ENCODE results near the gene ZNF716.
"Not testable (repeated sequence)": the region's sequence is repeated elsewhere in the genome, so short reads cannot be mapped to it uniquely, and the experiment has no call there.

The ZNF716 gene

DNA sequence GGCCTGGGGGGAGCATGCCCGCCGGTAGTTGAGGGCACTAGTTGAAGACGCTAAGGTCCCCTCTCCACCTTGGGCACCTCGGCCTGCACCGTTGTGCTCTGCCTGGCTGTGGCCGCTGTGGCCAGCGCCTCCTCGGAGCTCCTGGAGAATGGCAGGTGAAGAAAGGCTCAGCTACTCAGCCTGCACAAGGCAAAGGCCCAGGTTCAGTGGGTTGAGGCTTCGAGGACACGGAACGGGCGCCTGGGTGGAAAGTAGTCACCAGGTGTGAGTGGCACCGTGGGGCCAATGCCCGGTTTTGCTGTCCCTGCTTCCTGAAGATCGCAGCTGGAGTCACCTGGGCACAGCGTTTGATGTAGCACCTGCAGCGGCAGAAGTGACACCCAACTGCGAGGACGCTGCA, 12.4 kb upstream of the ZNF716 start:
- no peak overlapping the region for H3K4ac ChIP-seq (ENCODE audit: low read length)
- no peak overlapping the region for H2BK12ac ChIP-seq (ENCODE audit: low read length)
- WGBS, 2 donors (ENCODE audit: extremely low coverage in 2 of 2, insufficient read length in 2 of 2, insufficient replicate concordance in 1 of 2), result no CpG with 5 or more reads among the region's 19 CpGs
- H3K23ac ChIP-seq (ENCODE audit: low read depth, low read length, poor library complexity), result no peak overlapping the region
- no peak overlapping the region for H2AK5ac ChIP-seq (ENCODE audit: low read depth, low read length)
- H3K14ac ChIP-seq (ENCODE audit: low read length), result no peak overlapping the region
- no peaks in the 10 kb centered on the region for H3K36me3 ChIP-seq (replicated peaks in 1 of 2; ENCODE audit: control insufficient read depth in 2 of 2, insufficient read depth in 2 of 2, low read length in 2 of 2)
- H3K18ac ChIP-seq (ENCODE audit: low read length), result no peak overlapping the region
- no peak overlapping the region for H2AFZ ChIP-seq (ENCODE audit: low read length)
- no peak overlapping the region for H3K4me2 ChIP-seq (ENCODE audit: insufficient read depth, low read length, poor library complexity, severe bottlenecking)
- H3K27ac ChIP-seq (replicated peaks; ENCODE audit: low read length), result no peak overlapping the region
- no peak overlapping the region for H2BK15ac ChIP-seq (ENCODE audit: low read length)
- no peaks in the 10 kb centered on the region for H3K79me1 ChIP-seq (ENCODE audit: low read depth, low read length)
- no peak overlapping the region for H3K4me3 ChIP-seq (ENCODE audit: low read length in 2 of 2)
- H3K27me3 ChIP-seq (ENCODE audit: control insufficient read depth in 3 of 3, insufficient read depth in 3 of 3, low read depth in 1 of 3, low read length in 3 of 3), result no peaks in the 10 kb centered on the region
- DNase-seq (ENCODE audit: low spot score), result no peak
- H3K9ac ChIP-seq (ENCODE audit: low read depth, low read length, poor library complexity), result no peak overlapping the region
- no peaks in the 10 kb centered on the region for H3K4me1 ChIP-seq (ENCODE audit: control insufficient read depth in 2 of 2, insufficient read depth in 1 of 2, low read depth in 1 of 2, low read length in 2 of 2)
- no peak overlapping the region for H4K91ac ChIP-seq (ENCODE audit: low read depth, low read length, poor library complexity)
- H2BK120ac ChIP-seq (ENCODE audit: low read depth, low read length), result no peak overlapping the region
- peaks cover 0 to 37% of the 10 kb centered on the region in 2 donors for H3K9me3 ChIP-seq (replicated peaks in 1 of 2; ENCODE audit: control insufficient read depth in 2 of 2, insufficient read depth in 1 of 2, low read depth in 1 of 2, low read length in 2 of 2)
- H2BK5ac ChIP-seq (ENCODE audit: low read length), result no peak overlapping the region
- H4K8ac ChIP-seq (ENCODE audit: low read depth, low read length), result no peak overlapping the region

GRCh38 chr7:57438244-57438643, 11.7 kb upstream of the ZNF716 start:
- Histone ChIP-seq H3K14ac (ENCODE audit: low read length) (no peak overlapping the region), H2BK12ac (ENCODE audit: low read length) (no peak overlapping the region), H2BK120ac (ENCODE audit: low read depth, low read length) (no peak overlapping the region), H3K9me3 (replicated peaks in 1 of 2; ENCODE audit: control insufficient read depth in 2 of 2, insufficient read depth in 1 of 2, low read depth in 1 of 2, low read length in 2 of 2) (peaks cover 0 to 35% of the 10 kb centered on the region in 2 donors), H3K23ac (ENCODE audit: low read depth, low read length, poor library complexity) (no peak overlapping the region), H3K18ac (ENCODE audit: low read length) (no peak overlapping the region), H2AK5ac (ENCODE audit: low read depth, low read length) (no peak overlapping the region), H3K9ac (ENCODE audit: low read depth, low read length, poor library complexity) (no peak overlapping the region), H3K27me3 (ENCODE audit: control insufficient read depth in 3 of 3, insufficient read depth in 3 of 3, low read depth in 1 of 3, low read length in 3 of 3) (no peaks in the 10 kb centered on the region), H2BK5ac (ENCODE audit: low read length) (no peak overlapping the region), H3K4me3 (ENCODE audit: low read length in 2 of 2) (no peak overlapping the region), H3K36me3 (replicated peaks in 1 of 2; ENCODE audit: control insufficient read depth in 2 of 2, insufficient read depth in 2 of 2, low read length in 2 of 2) (no peaks in the 10 kb centered on the region), H2AFZ (ENCODE audit: low read length) (no peak overlapping the region), H3K4me2 (ENCODE audit: insufficient read depth, low read length, poor library complexity, severe bottlenecking) (no peak overlapping the region), H2BK15ac (ENCODE audit: low read length) (no peak overlapping the region), H3K27ac (replicated peaks; ENCODE audit: low read length) (no peak overlapping the region), H3K4ac (ENCODE audit: low read length) (no peak overlapping the region), H4K91ac (ENCODE audit: low read depth, low read length, poor library complexity) (no peak overlapping the region), H3K79me1 (ENCODE audit: low read depth, low read length) (no peaks in the 10 kb centered on the region), H3K4me1 (ENCODE audit: control insufficient read depth in 2 of 2, insufficient read depth in 1 of 2, low read depth in 1 of 2, low read length in 2 of 2) (no peaks in the 10 kb centered on the region), H4K8ac (ENCODE audit: low read depth, low read length) (no peak overlapping the region)
- no CpG with 5 or more reads among the region's 7 CpGs for WGBS, 2 donors (ENCODE audit: extremely low coverage in 2 of 2, insufficient read length in 2 of 2, insufficient replicate concordance in 1 of 2)
- no peak for DNase-seq (ENCODE audit: low spot score)

DNA sequence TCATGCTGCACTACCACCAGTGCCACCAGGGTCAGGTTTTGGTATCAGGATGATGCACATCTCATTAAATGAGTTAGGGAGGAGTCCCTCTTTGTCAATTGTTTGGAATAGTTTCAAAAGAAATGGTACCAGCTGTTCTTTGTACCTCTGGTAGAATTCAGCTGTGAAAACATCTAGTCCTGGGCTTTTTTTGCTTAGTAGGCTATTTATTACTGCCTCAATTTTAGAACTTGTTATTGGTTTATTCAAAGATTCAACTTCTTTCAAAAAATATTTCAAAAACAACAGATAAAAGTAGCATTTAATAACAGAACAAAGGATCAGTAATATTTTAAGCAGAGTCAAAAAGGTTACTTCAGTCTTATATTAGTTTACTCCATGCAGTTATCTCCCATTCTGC, 6.4 kb upstream of the ZNF716 start:
- H3K27ac ChIP-seq (replicated peaks; ENCODE audit: low read length), result no peak overlapping the region
- no peak overlapping the region for H4K8ac ChIP-seq (ENCODE audit: low read depth, low read length)
- H4K91ac ChIP-seq (ENCODE audit: low read depth, low read length, poor library complexity), result no peak overlapping the region
- no peak overlapping the region for H2BK120ac ChIP-seq (ENCODE audit: low read depth, low read length)
- H2BK15ac ChIP-seq (ENCODE audit: low read length), result no peak overlapping the region
- H3K36me3 ChIP-seq (replicated peaks in 1 of 2; ENCODE audit: control insufficient read depth in 2 of 2, insufficient read depth in 2 of 2, low read length in 2 of 2), result no peaks in the 10 kb centered on the region
- no peak overlapping the region for H3K14ac ChIP-seq (ENCODE audit: low read length)
- no peaks in the 10 kb centered on the region for H3K4me1 ChIP-seq (ENCODE audit: control insufficient read depth in 2 of 2, insufficient read depth in 1 of 2, low read depth in 1 of 2, low read length in 2 of 2)
- H3K4me2 ChIP-seq (ENCODE audit: insufficient read depth, low read length, poor library complexity, severe bottlenecking), result no peak overlapping the region
- H2AK5ac ChIP-seq (ENCODE audit: low read depth, low read length), result no peak overlapping the region
- no peak overlapping the region for H3K18ac ChIP-seq (ENCODE audit: low read length)
- H2BK12ac ChIP-seq (ENCODE audit: low read length), result no peak overlapping the region
- no peaks in the 10 kb centered on the region for H3K79me1 ChIP-seq (ENCODE audit: low read depth, low read length)
- H2BK5ac ChIP-seq (ENCODE audit: low read length), result no peak overlapping the region
- H2AFZ ChIP-seq (ENCODE audit: low read length), result no peak overlapping the region
- no peaks in the 10 kb centered on the region for H3K27me3 ChIP-seq (ENCODE audit: control insufficient read depth in 3 of 3, insufficient read depth in 3 of 3, low read depth in 1 of 3, low read length in 3 of 3)
- no peak overlapping the region for H3K9ac ChIP-seq (ENCODE audit: low read depth, low read length, poor library complexity)
- H3K4me3 ChIP-seq (ENCODE audit: low read length in 2 of 2), result no peak overlapping the region
- H3K4ac ChIP-seq (ENCODE audit: low read length), result no peak overlapping the region
- peaks cover 0 to 23% of the 10 kb centered on the region in 2 donors for H3K9me3 ChIP-seq (replicated peaks in 1 of 2; ENCODE audit: control insufficient read depth in 2 of 2, insufficient read depth in 1 of 2, low read depth in 1 of 2, low read length in 2 of 2)
- H3K23ac ChIP-seq (ENCODE audit: low read depth, low read length, poor library complexity), result no peak overlapping the region
- DNase-seq (ENCODE audit: low spot score), result no peak

DNA sequence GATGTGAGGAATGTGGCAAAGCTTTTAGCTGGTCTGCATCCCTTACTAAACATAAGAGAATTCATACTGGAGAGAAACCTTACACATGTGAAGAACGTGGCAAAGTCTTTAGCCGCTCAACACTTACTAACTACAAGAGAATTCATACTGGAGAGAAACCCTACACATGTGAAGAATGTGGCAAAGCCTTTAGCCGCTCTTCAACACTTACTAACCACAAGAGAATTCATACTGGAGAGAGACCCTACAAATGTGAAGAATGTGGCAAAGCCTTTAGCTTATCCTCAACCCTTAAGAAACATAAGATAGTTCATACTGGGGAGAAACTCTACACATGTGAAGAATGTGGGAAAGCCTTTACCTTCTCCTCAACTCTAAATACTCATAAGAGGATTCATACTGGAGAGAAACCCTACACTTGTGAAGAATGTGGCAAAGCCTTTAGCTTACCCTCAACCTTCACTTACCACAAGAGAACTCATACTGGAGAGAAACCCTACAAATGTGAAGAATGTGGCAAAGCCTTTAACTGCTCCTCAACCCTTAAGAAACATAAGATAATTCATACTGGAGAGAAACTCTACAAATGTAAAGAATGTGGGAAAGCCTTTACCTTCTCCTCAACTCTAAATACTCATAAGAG, 19.3 kb downstream of the ZNF716 start:
- not testable (repeated sequence) for H2AK5ac ChIP-seq (ENCODE audit: low read depth, low read length); H3K4me3 ChIP-seq (ENCODE audit: low read length in 2 of 2); H4K8ac ChIP-seq (ENCODE audit: low read depth, low read length); H3K14ac ChIP-seq (ENCODE audit: low read length); H4K91ac ChIP-seq (ENCODE audit: low read depth, low read length, poor library complexity); H3K4ac ChIP-seq (ENCODE audit: low read length); H3K79me1 ChIP-seq (ENCODE audit: low read depth, low read length); H3K27me3 ChIP-seq (ENCODE audit: control insufficient read depth in 3 of 3, insufficient read depth in 3 of 3, low read depth in 1 of 3, low read length in 3 of 3); H3K4me2 ChIP-seq (ENCODE audit: insufficient read depth, low read length, poor library complexity, severe bottlenecking); H3K9ac ChIP-seq (ENCODE audit: low read depth, low read length, poor library complexity); H3K9me3 ChIP-seq (replicated peaks in 1 of 2; ENCODE audit: control insufficient read depth in 2 of 2, insufficient read depth in 1 of 2, low read depth in 1 of 2, low read length in 2 of 2); DNase-seq (ENCODE audit: low spot score); H3K36me3 ChIP-seq (replicated peaks in 1 of 2; ENCODE audit: control insufficient read depth in 2 of 2, insufficient read depth in 2 of 2, low read length in 2 of 2); H2BK120ac ChIP-seq (ENCODE audit: low read depth, low read length); H2BK5ac ChIP-seq (ENCODE audit: low read length); H3K23ac ChIP-seq (ENCODE audit: low read depth, low read length, poor library complexity); H2BK12ac ChIP-seq (ENCODE audit: low read length); H2BK15ac ChIP-seq (ENCODE audit: low read length); H3K18ac ChIP-seq (ENCODE audit: low read length); H2AFZ ChIP-seq (ENCODE audit: low read length); H3K27ac ChIP-seq (replicated peaks; ENCODE audit: low read length); H3K4me1 ChIP-seq (ENCODE audit: control insufficient read depth in 2 of 2, insufficient read depth in 1 of 2, low read depth in 1 of 2, low read length in 2 of 2)
- no CpG with 5 or more reads among the region's 3 CpGs for WGBS, 2 donors (ENCODE audit: extremely low coverage in 2 of 2, insufficient read length in 2 of 2, insufficient replicate concordance in 1 of 2)
